Measurements from ENCODE around the gene ARHGAP15.

The ARHGAP15 gene

GRCh38 chr2:143515318-143515717 is 386.1 kb downstream of the ARHGAP15 start:
- Histone ChIP-seq H3K9me3 (no peaks in the 10 kb centered on the region), H3K4me3 (no peak overlapping the region), H3K36me3 (peaks cover 3% of the 10 kb centered on the region; the same call in 1 of the 2 replicates), H3K9ac (no peak overlapping the region), H3K27me3 (no peaks in the 10 kb centered on the region), H3K27ac (no peak overlapping the region), H3K4me1 (no peaks in the 10 kb centered on the region), H4K20me1 (no peaks in the 10 kb centered on the region), H3K4me2 (no peak overlapping the region)
- TF ChIP-seq Cebpa-rat (IDR thresholded peaks at IDR 0.05) = no peak

GRCh38 chr2:143519521-143519920 is 390.3 kb downstream of the ARHGAP15 start:
- H3K9me3 ChIP-seq = no peaks in the 10 kb centered on the region
- no peak for TF ChIP-seq Cebpa-rat (IDR thresholded peaks at IDR 0.05)

GRCh38 chr2:143521396-143521795 is 392.2 kb downstream of the ARHGAP15 start:
- Histone ChIP-seq H3K36me3 (peaks cover 3% of the 10 kb centered on the region; the same call in 1 of the 2 replicates), H3K4me1 (peaks cover 12% of the 10 kb centered on the region), H3K27ac (no peak overlapping the region), H4K20me1 (no peaks in the 10 kb centered on the region), H3K4me3 (no peak overlapping the region), H3K9ac (no peak overlapping the region), H3K4me2 (no peak overlapping the region), H3K27me3 (no peaks in the 10 kb centered on the region), H3K9me3 (no peaks in the 10 kb centered on the region)
- TF ChIP-seq Cebpa-rat (IDR thresholded peaks at IDR 0.05) = no peak

More at GRCh38 chr2:143519521-143519920, 390.3 kb downstream of the ARHGAP15 start:
- Histone ChIP-seq H3K27ac (no peak overlapping the region), H3K9ac (no peak overlapping the region), H4K20me1 (no peaks in the 10 kb centered on the region), H3K4me2 (no peak overlapping the region), H3K36me3 (peaks cover 3% of the 10 kb centered on the region; the same call in 1 of the 2 replicates), H3K27me3 (no peaks in the 10 kb centered on the region), H3K4me1 (no peaks in the 10 kb centered on the region), H3K4me3 (no peak overlapping the region)

- Histone ChIP-seq H3K4me1 (peaks cover 12% of the 10 kb centered on the region), H3K27me3 (no peaks in the 10 kb centered on the region), H3K4me2 (no peak overlapping the region), H3K4me3 (no peak overlapping the region), H3K36me3 (peaks cover 3% of the 10 kb centered on the region; the same call in 1 of the 2 replicates), H3K9ac (no peak overlapping the region), H3K9me3 (no peaks in the 10 kb centered on the region), H3K27ac (no peak overlapping the region), H4K20me1 (no peaks in the 10 kb centered on the region)
- TF ChIP-seq Cebpa-rat (IDR thresholded peaks at IDR 0.05) = no peak
Observed at GRCh38 chr2:143522699-143523098, 393.5 kb downstream of the ARHGAP15 start.

- no peak for TF ChIP-seq Cebpa-rat (IDR thresholded peaks at IDR 0.05)
- no peaks in the 10 kb centered on the region for H4K20me1 ChIP-seq
- H3K9me3 ChIP-seq = no peaks in the 10 kb centered on the region
- no peak overlapping the region for H3K27ac ChIP-seq
- H3K9ac ChIP-seq = no peak overlapping the region
- H3K27me3 ChIP-seq = no peaks in the 10 kb centered on the region
- peaks cover 12% of the 10 kb centered on the region for H3K4me1 ChIP-seq
- H3K36me3 ChIP-seq = peaks cover 3% of the 10 kb centered on the region; the same call in 1 of the 2 replicates
- H3K4me2 ChIP-seq = no peak overlapping the region
- H3K4me3 ChIP-seq = no peak overlapping the region
Observed at GRCh38 chr2:143524119-143524553, 394.9 kb downstream of the ARHGAP15 start.

GRCh38 chr2:143524559-143525401 is 395.6 kb downstream of the ARHGAP15 start:
- Histone ChIP-seq H4K20me1 (no peaks in the 10 kb centered on the region), H3K9ac (no peak overlapping the region), H3K4me3 (no peak overlapping the region), H3K4me2 (no peak overlapping the region; the same call in 1 of the 2 replicates), H3K27ac (no peak overlapping the region), H3K36me3 (no peaks in the 10 kb centered on the region), H3K9me3 (no peaks in the 10 kb centered on the region), H3K27me3 (no peaks in the 10 kb centered on the region), H3K4me1 (peaks cover 12% of the 10 kb centered on the region)
- TF ChIP-seq Cebpa-rat (IDR thresholded peaks at IDR 0.05) = no peak

- TF ChIP-seq Cebpa-rat (IDR thresholded peaks at IDR 0.05) = no peak
- Histone ChIP-seq H3K9ac (no peak overlapping the region), H3K4me2 (peak overlapping the region; percentile 22), H4K20me1 (no peaks in the 10 kb centered on the region), H3K27me3 (no peaks in the 10 kb centered on the region), H3K4me1 (peaks cover 12% of the 10 kb centered on the region), H3K27ac (no peak overlapping the region), H3K4me3 (no peak overlapping the region), H3K9me3 (no peaks in the 10 kb centered on the region), H3K36me3 (no peaks in the 10 kb centered on the region)
Observed at GRCh38 chr2:143525402-143525860, 396.2 kb downstream of the ARHGAP15 start.

GRCh38 chr2:143526498-143526897 is 397.3 kb downstream of the ARHGAP15 start:
- TF ChIP-seq Cebpa-rat (IDR thresholded peaks at IDR 0.05) = no peak
- Histone ChIP-seq H3K27me3 (no peaks in the 10 kb centered on the region), H4K20me1 (no peaks in the 10 kb centered on the region), H3K27ac (no peak overlapping the region), H3K9ac (no peak overlapping the region), H3K9me3 (no peaks in the 10 kb centered on the region), H3K4me1 (peaks cover 12% of the 10 kb centered on the region), H3K36me3 (no peaks in the 10 kb centered on the region), H3K4me3 (no peak overlapping the region), H3K4me2 (no peak overlapping the region)

GRCh38 chr2:143528021-143528420 is 398.8 kb downstream of the ARHGAP15 start:
- Histone ChIP-seq H4K20me1 (no peaks in the 10 kb centered on the region), H3K4me2 (no peak overlapping the region), H3K4me1 (peaks cover 12% of the 10 kb centered on the region), H3K9ac (no peak overlapping the region), H3K9me3 (no peaks in the 10 kb centered on the region), H3K27ac (no peak overlapping the region), H3K36me3 (no peaks in the 10 kb centered on the region), H3K27me3 (no peaks in the 10 kb centered on the region), H3K4me3 (no peak overlapping the region)
- no peak for TF ChIP-seq Cebpa-rat (IDR thresholded peaks at IDR 0.05)

GRCh38 chr2:143529118-143529720 is 400.0 kb downstream of the ARHGAP15 start:
- no peak for TF ChIP-seq Cebpa-rat (IDR thresholded peaks at IDR 0.05)
- H3K9ac ChIP-seq = no peak overlapping the region
- no peak overlapping the region for H3K4me2 ChIP-seq
- H3K27me3 ChIP-seq = no peaks in the 10 kb centered on the region
- H3K4me1 ChIP-seq = peaks cover 12% of the 10 kb centered on the region
- H4K20me1 ChIP-seq = no peaks in the 10 kb centered on the region
- no peaks in the 10 kb centered on the region for H3K9me3 ChIP-seq
- H3K27ac ChIP-seq = no peak overlapping the region
- no peaks in the 10 kb centered on the region for H3K36me3 ChIP-seq
- no peak overlapping the region for H3K4me3 ChIP-seq

Data from BLaER1 (cell line).